GM12891 (cell line): Measurements from ENCODE around the gene LNP1.

Source experiments
- PAX5 ChIP-seq: IDR thresholded peaks from 2 replicates; pipeline ENCODE4 v1.6.1; 2011; ENCODE audit warnings: low read length, moderate library complexity, mild to moderate bottlenecking; ENCODE audit not compliant: insufficient read depth, severe bottlenecking
- POLR2A ChIP-seq: IDR thresholded peaks from 2 replicates; pipeline ENCODE4 v1.6.1; 2011; ENCODE audit warnings: low read depth, low read length, control low read depth
- POLR2AphosphoS5 ChIP-seq: IDR thresholded peaks from 2 replicates; pipeline ENCODE4 v1.6.1; 2011; ENCODE audit warnings: low read depth, low read length, control low read depth
- POU2F2 ChIP-seq: IDR thresholded peaks from 2 replicates; pipeline ENCODE4 v1.6.1; 2011; ENCODE audit warnings: low read depth, mild to moderate bottlenecking, control low read depth, low read length, moderate library complexity
- SPI1 ChIP-seq: IDR thresholded peaks from 2 replicates; pipeline ENCODE4 v1.6.1; 2011; ENCODE audit warnings: low read depth, low read length, control low read depth
- TAF1 ChIP-seq: IDR thresholded peaks from 2 replicates; pipeline ENCODE4 v1.6.1; 2011; ENCODE audit warnings: low read depth, low read length, control low read depth

- TF ChIP-seq POLR2AphosphoS5 (no peak), PAX5 (no peak), TAF1 (no peak), POLR2A (no peak), SPI1 (no peak), POU2F2 (no peak)
Measured at GRCh38 chr3:100436951-100437350, 35.6 kb downstream of the LNP1 start.
